Measurements from ENCODE around the gene SF3A2.

The SF3A2 gene

DNA sequence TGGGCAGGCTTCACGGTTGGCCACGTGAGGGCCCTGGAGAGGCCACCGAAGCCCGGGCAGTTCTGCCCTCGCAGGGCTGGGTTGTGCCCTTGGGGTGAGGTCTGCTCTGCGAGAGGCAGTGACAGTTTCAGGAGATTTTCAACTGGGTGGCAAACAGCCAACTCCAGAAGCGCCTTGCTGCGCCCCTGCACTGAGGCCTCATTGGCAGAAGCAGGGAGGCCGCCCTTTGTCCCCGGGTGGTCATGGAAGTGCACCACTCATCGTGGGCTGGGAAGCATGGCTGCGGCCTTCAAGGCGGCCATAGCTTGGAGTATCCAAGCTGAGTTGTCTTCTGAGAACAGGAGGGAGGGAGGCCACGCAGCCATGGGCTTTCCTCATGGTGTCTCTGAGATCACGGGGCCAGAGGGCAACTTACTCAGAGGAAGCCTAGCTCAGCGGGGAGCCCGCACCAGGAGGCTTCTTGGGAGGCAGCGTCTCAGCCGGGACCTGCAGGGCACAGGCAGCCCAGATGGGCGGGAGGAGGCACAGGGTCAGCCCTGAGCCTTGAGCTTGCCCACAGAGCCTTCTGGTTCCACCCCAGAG lies 15.3 kb upstream of the SF3A2 start:
- no peak for TF ChIP-seq EZH2phosphoT487 (IDR thresholded peaks at IDR 0.05; ENCODE audit: borderline replicate concordance)
- TF ChIP-seq, protein P1, sequence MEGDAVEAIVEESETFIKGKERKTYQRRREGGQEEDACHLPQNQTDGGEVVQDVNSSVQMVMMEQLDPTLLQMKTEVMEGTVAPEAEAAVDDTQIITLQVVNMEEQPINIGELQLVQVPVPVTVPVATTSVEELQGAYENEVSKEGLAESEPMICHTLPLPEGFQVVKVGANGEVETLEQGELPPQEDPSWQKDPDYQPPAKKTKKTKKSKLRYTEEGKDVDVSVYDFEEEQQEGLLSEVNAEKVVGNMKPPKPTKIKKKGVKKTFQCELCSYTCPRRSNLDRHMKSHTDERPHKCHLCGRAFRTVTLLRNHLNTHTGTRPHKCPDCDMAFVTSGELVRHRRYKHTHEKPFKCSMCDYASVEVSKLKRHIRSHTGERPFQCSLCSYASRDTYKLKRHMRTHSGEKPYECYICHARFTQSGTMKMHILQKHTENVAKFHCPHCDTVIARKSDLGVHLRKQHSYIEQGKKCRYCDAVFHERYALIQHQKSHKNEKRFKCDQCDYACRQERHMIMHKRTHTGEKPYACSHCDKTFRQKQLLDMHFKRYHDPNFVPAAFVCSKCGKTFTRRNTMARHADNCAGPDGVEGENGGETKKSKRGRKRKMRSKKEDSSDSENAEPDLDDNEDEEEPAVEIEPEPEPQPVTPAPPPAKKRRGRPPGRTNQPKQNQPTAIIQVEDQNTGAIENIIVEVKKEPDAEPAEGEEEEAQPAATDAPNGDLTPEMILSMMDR (conservative IDR thresholded peaks at IDR 0.05; ENCODE audit: low read length): no peak
- Histone ChIP-seq H3K4me3 (ENCODE audit: low read length, poor library complexity, severe bottlenecking) (no peak overlapping the region), H4K20me1 (ENCODE audit: insufficient read depth, low read length, poor library complexity, severe bottlenecking) (no peaks in the 10 kb centered on the region), H3F3A (ENCODE audit: low read depth) (no peaks in the 10 kb centered on the region), H3K27me3 (ENCODE audit: insufficient read depth, low read length, poor library complexity, severe bottlenecking) (no peaks in the 10 kb centered on the region), H3K79me2 (ENCODE audit: insufficient read depth, low read length) (no peaks in the 10 kb centered on the region), H2AFZ (ENCODE audit: low read length) (no peak overlapping the region), H3K4me1 (ENCODE audit: insufficient read depth, low read length, poor library complexity, severe bottlenecking) (no peaks in the 10 kb centered on the region), H3K9me2 (replicated peaks; ENCODE audit: low read depth, low read length) (no peaks in the 10 kb centered on the region), H3K36me3 (ENCODE audit: insufficient read depth, low read length) (peaks cover 85% of the 10 kb centered on the region; the same call in 1 of the 2 replicates), H3K9ac (ENCODE audit: low read depth, low read length, poor library complexity, severe bottlenecking) (no peak overlapping the region), H3K4me2 (ENCODE audit: low read depth, low read length, poor library complexity, severe bottlenecking) (no peak overlapping the region), H3K9me3 (ENCODE audit: insufficient read depth, low read depth, low read length) (no peaks in the 10 kb centered on the region)

DNA sequence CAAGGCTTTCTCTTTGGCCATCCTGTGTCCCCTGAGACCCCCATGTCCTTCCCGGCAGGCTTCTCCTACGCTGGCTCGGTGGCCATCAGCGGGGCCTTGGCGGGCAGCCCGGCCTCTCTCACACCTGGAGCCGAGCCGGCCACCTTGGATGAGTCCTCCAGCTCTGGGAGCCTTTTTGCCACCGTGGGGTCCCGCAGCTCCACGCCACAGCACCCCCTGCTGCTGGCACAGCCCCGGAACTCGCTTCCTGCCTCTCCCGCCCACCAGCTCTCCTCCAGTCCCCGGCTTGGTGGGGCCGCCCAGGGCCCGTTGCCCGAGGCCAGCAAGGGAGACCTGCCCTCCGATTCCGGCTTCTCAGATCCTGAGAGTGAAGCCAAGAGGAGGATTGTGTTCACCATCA lies 14.7 kb upstream of the SF3A2 start:
- no peak overlapping the region for H3K9ac ChIP-seq (ENCODE audit: low read depth, low read length, poor library complexity, severe bottlenecking)
- no peaks in the 10 kb centered on the region for H3K9me3 ChIP-seq (ENCODE audit: insufficient read depth, low read depth, low read length)
- H3F3A ChIP-seq (ENCODE audit: low read depth): no peaks in the 10 kb centered on the region
- no peaks in the 10 kb centered on the region for H3K4me1 ChIP-seq (ENCODE audit: insufficient read depth, low read length, poor library complexity, severe bottlenecking)
- no peak overlapping the region for H3K4me3 ChIP-seq (ENCODE audit: low read length, poor library complexity, severe bottlenecking)
- no peaks in the 10 kb centered on the region for H3K9me2 ChIP-seq (replicated peaks; ENCODE audit: low read depth, low read length)
- no peaks in the 10 kb centered on the region for H3K27me3 ChIP-seq (ENCODE audit: insufficient read depth, low read length, poor library complexity, severe bottlenecking)
- H4K20me1 ChIP-seq (ENCODE audit: insufficient read depth, low read length, poor library complexity, severe bottlenecking): no peaks in the 10 kb centered on the region
- H2AFZ ChIP-seq (ENCODE audit: low read length): no peak overlapping the region
- no peaks in the 10 kb centered on the region for H3K79me2 ChIP-seq (ENCODE audit: insufficient read depth, low read length)
- TF ChIP-seq EZH2phosphoT487 (IDR thresholded peaks at IDR 0.05; ENCODE audit: borderline replicate concordance): no peak
- TF ChIP-seq, protein P1 (conservative IDR thresholded peaks at IDR 0.05; ENCODE audit: low read length): no peak
- H3K36me3 ChIP-seq (ENCODE audit: insufficient read depth, low read length): peaks cover 85% of the 10 kb centered on the region; the same call in 1 of the 2 replicates
- H3K4me2 ChIP-seq (ENCODE audit: low read depth, low read length, poor library complexity, severe bottlenecking): no peak overlapping the region

DNA sequence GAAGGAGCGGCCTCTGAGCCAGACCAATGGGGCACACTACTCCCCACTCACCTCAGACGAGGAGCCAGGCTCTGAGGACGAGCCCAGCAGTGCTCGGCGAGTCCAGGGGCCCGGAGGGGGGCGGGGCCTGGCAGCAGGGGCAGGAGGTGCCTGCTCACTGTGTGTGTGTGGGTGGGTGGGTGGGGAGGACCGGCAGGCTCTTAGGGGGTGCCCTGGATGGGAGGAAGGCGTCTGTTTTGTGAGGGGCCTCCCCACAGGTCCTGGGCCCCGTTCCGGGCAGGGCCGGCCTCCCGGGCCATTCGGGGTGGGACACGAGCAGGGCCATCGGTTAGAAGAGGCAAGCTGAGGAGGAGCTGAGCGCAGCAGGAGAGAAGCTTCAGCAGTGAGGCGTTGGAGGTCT lies 13.2 kb upstream of the SF3A2 start:
- Histone ChIP-seq H3K27me3 (ENCODE audit: insufficient read depth, low read length, poor library complexity, severe bottlenecking) (no peaks in the 10 kb centered on the region), H3K4me2 (ENCODE audit: low read depth, low read length, poor library complexity, severe bottlenecking) (no peak overlapping the region), H3K79me2 (ENCODE audit: insufficient read depth, low read length) (no peaks in the 10 kb centered on the region), H3K9me3 (ENCODE audit: insufficient read depth, low read depth, low read length) (no peaks in the 10 kb centered on the region), H3F3A (ENCODE audit: low read depth) (no peaks in the 10 kb centered on the region), H3K9me2 (replicated peaks; ENCODE audit: low read depth, low read length) (no peaks in the 10 kb centered on the region), H3K4me1 (ENCODE audit: insufficient read depth, low read length, poor library complexity, severe bottlenecking) (no peaks in the 10 kb centered on the region), H4K20me1 (ENCODE audit: insufficient read depth, low read length, poor library complexity, severe bottlenecking) (no peaks in the 10 kb centered on the region), H3K9ac (ENCODE audit: low read depth, low read length, poor library complexity, severe bottlenecking) (no peak overlapping the region), H3K4me3 (ENCODE audit: low read length, poor library complexity, severe bottlenecking) (no peak overlapping the region), H3K36me3 (ENCODE audit: insufficient read depth, low read length) (peaks cover 80% of the 10 kb centered on the region; the same call in 1 of the 2 replicates), H2AFZ (ENCODE audit: low read length) (no peak overlapping the region)
- no peak for TF ChIP-seq EZH2phosphoT487 (IDR thresholded peaks at IDR 0.05; ENCODE audit: borderline replicate concordance)
- TF ChIP-seq, protein P1 (conservative IDR thresholded peaks at IDR 0.05; ENCODE audit: low read length): no peak
